ENCODE results near the gene EME2. TPM values are rescaled to one million over a fixed set of nuclear protein-coding genes. Genes with fewer than 3 reads are reported as not detected.

The EME2 gene
- total RNA-seq, 4 donors from 2014 or later, result 12.8 to 31.8 (median 22.0) TPM

GRCh38 chr16:1765826-1766225 is 6.8 kb upstream of the EME2 start:
- intact Hi-C loops (cut with DNase I), result no loop called here
- TF ChIP-seq CTCF (IDR thresholded peaks at IDR 0.05) (no peak), POLR2A (IDR thresholded peaks at IDR 0.05) (no peak)
- Histone ChIP-seq H3K27me3 (no peaks in the 10 kb centered on the region), H3K27ac (no peak overlapping the region), H3K36me3 (peaks cover 48 to 61% of the 10 kb centered on the region in 2 donors), H3K4me1 (peaks cover 0 to 7% of the 10 kb centered on the region in 2 donors), H3K4me3 (replicated peaks in 1 of 3) (no peak overlapping the region), H3K9me3 (no peaks in the 10 kb centered on the region)
- WGBS, 2 donors, result 94% methylated on average over 3 to 9 of the region's 22 CpGs
- DNase-seq, result no peak

GRCh38 chr16:1766231-1766630 is 6.4 kb upstream of the EME2 start:
- H3K4me3 ChIP-seq (replicated peaks in 1 of 3), result no peak overlapping the region
- intact Hi-C loops (cut with DNase I), result no loop called here
- no peak overlapping the region for H3K27ac ChIP-seq
- H3K9me3 ChIP-seq, result no peaks in the 10 kb centered on the region
- DNase-seq, result no peak
- 94 to 96% methylated on average over 6 to 7 of the region's 19 CpGs for WGBS, 2 donors
- H3K27me3 ChIP-seq, result no peaks in the 10 kb centered on the region
- H3K4me1 ChIP-seq, result peaks cover 0 to 7% of the 10 kb centered on the region in 2 donors
- TF ChIP-seq POLR2A (IDR thresholded peaks at IDR 0.05) (no peak), CTCF (IDR thresholded peaks at IDR 0.05) (no peak)
- H3K36me3 ChIP-seq, result peaks cover 43 to 57% of the 10 kb centered on the region in 2 donors

- intact Hi-C loops (cut with DNase I), result no loop called here
- Histone ChIP-seq H3K27me3 (no peaks in the 10 kb centered on the region), H3K27ac (no peak overlapping the region), H3K4me1 (peaks cover 3 to 8% of the 10 kb centered on the region in 2 donors), H3K4me3 (replicated peaks in 1 of 3) (no peak overlapping the region), H3K36me3 (peaks cover 39 to 56% of the 10 kb centered on the region in 2 donors), H3K9me3 (no peaks in the 10 kb centered on the region)
- no peak for TF ChIP-seq CTCF (IDR thresholded peaks at IDR 0.05)
- TF ChIP-seq POLR2A (IDR thresholded peaks at IDR 0.05), result no peak
- 88% methylated on average over 13 of the region's 18 CpGs; no CpG with 5 or more reads in 1 of the 2 donors for WGBS, 2 donors
- no peak for DNase-seq
Measured at GRCh38 chr16:1766701-1767100, 5.9 kb upstream of the EME2 start.

- Histone ChIP-seq H3K4me1 (peaks cover 9 to 14% of the 10 kb centered on the region in 2 donors), H3K27ac (no peak overlapping the region), H3K4me3 (replicated peaks in 1 of 3) (no peak overlapping the region), H3K36me3 (peaks cover 36 to 49% of the 10 kb centered on the region in 2 donors), H3K9me3 (no peaks in the 10 kb centered on the region), H3K27me3 (no peaks in the 10 kb centered on the region)
- intact Hi-C loops (cut with DNase I), result no loop called here
- WGBS, 2 donors, result 96 to 97% methylated on average over 28 to 30 of the region's 42 CpGs
- TF ChIP-seq POLR2A (IDR thresholded peaks at IDR 0.05), result no peak
- TF ChIP-seq CTCF (IDR thresholded peaks at IDR 0.05), result no peak
- no peak for DNase-seq
Measured at GRCh38 chr16:1767116-1767994, 5.3 kb upstream of the EME2 start.

Data from thyroid gland (tissue), 4 donors.